Endothelial cell of umbilical vein (primary cell): ENCODE measurements around the gene SDCCAG8.

Experiments used
- CTCF ChIP-seq, 2 donors: IDR thresholded peaks; 1 replicate in 1 of 2; 2 replicates in 1 of 2; pipeline ENCODE4 v1.5.1; 2011; ENCODE audit warnings: low read length in 2 of 2, mild to moderate bottlenecking in 2 of 2, moderate library complexity in 2 of 2, control low read depth in 1 of 2, inconsistent platforms in 1 of 2, low read depth in 1 of 2; ENCODE audit not compliant: insufficient read depth in 1 of 2; ENCODE audit errors: extremely low read depth in 1 of 2
- EZH2 ChIP-seq: IDR thresholded peaks from 2 replicates; pipeline ENCODE4 v1.6.1; 2012; ENCODE audit warnings: borderline replicate concordance, low read depth, mild to moderate bottlenecking, moderate library complexity, low read length, inconsistent platforms; ENCODE audit not compliant: severe bottlenecking
- GATA2 ChIP-seq: IDR thresholded peaks from 2 replicates; pipeline ENCODE4 v1.7.0; 2011; ENCODE audit warnings: low read depth, mild to moderate bottlenecking, moderate library complexity, mixed read lengths, low read length; ENCODE audit not compliant: insufficient read length, insufficient read depth
- JUN ChIP-seq: IDR thresholded peaks from 2 replicates; pipeline ENCODE4 v1.6.1; 2011; ENCODE audit warnings: borderline replicate concordance, low read depth; ENCODE audit not compliant: insufficient read length, insufficient read depth
- MYC ChIP-seq: IDR thresholded peaks from one replicate; pipeline ENCODE4 v1.6.1; 2011; ENCODE audit warnings: mild to moderate bottlenecking, low read depth, low read length
- POLR2A ChIP-seq: IDR thresholded peaks from 2 replicates; pipeline ENCODE4 v1.6.1; 2012; ENCODE audit warnings: low read depth, mild to moderate bottlenecking, control low read depth, low read length
- POLR2AphosphoS5 ChIP-seq: IDR thresholded peaks from 2 replicates; pipeline ENCODE4 v1.6.1; 2012; ENCODE audit warnings: low read depth, mild to moderate bottlenecking, control low read depth, low read length, moderate library complexity; ENCODE audit not compliant: insufficient read depth
- TF ChIP-seq, protein P1 (sequence below): IDR thresholded peaks from 2 replicates; pipeline ENCODE4 v1.6.1; 2011; ENCODE audit not compliant: insufficient read depth, insufficient read length

DNA sequence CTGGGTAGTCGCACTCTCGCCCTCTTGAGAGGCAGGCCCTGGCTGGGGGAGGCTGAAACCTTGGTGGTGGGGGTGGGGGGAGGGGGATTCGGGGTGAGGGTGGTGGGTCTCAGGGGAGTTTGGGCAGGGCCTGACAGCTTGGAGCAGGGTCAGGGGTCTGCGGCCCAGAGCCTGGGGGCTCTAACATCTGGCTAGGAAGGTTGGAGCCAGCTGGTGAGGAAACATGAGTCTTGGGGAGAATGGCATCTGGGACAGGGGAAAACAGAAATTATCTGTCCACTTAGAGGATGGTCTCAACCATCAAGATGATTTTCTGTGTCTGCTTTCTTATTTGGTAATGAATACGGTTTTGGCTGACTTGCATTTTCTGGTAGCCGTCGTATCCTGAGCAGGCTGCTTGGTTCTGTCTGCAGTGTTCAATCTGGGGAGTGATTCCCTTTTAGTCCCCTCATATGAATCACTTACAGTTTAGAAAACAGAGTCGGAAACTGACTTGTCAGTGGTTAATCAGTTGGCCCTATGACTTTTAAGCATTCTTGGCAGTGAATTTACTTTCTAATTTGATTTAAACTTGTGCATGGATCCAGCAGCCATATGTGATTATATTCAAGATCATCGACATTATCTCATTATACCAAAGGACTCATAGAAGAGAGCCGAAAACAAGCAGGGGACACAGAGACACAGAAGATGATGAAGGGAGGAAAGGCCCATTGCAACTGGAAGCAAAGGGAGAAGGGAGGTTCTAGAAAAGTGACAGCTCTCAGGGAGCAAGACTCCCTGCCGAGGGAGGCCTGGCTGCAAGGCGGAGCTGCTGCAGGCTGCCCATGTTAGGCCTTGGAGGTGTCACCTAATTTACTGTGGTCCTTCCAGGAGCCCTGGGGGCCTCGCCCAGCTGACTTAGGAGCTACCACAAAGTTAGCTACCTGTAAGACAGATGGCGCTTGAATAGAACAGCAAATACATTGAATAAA is 237.6 kb downstream of the SDCCAG8 start:
- TF ChIP-seq CTCF (IDR thresholded peaks at IDR 0.05; ENCODE audit: extremely low read depth in 1 of 2, insufficient read depth in 1 of 2, low read depth in 1 of 2, low read length in 2 of 2), result no peak
- no peak for TF ChIP-seq POLR2AphosphoS5
- no peak for TF ChIP-seq POLR2A
- TF ChIP-seq EZH2, result no peak
- TF ChIP-seq, protein P1, sequence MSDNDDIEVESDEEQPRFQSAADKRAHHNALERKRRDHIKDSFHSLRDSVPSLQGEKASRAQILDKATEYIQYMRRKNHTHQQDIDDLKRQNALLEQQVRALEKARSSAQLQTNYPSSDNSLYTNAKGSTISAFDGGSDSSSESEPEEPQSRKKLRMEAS, result no peak
- TF ChIP-seq MYC, result no peak
- no peak for TF ChIP-seq GATA2
- no peak for TF ChIP-seq JUN
